PFSK-1 (cell line): ENCODE measurements around the gene LYPLAL1.

Experiments
- FOXP2 ChIP-seq: optimal IDR thresholded peaks from 2 replicates; pipeline ENCODE3; 2011; ENCODE audit warnings: borderline replicate concordance, control low read depth, inconsistent platforms; ENCODE audit not compliant: insufficient read depth; ENCODE audit errors: extremely low read length, extremely low read depth
- POLR2AphosphoS5 ChIP-seq: IDR thresholded peaks from 2 replicates; pipeline ENCODE4 v1.6.1; 2012; ENCODE audit warnings: low read depth, mild to moderate bottlenecking, control low read depth, low read length, moderate library complexity
- SIN3A ChIP-seq: IDR thresholded peaks from 2 replicates; pipeline ENCODE4 v1.6.1; 2012; ENCODE audit warnings: mild to moderate bottlenecking, low read length, moderate library complexity, borderline replicate concordance; ENCODE audit not compliant: insufficient read depth
- TAF1 ChIP-seq: IDR thresholded peaks from 2 replicates; pipeline ENCODE4 v1.6.1; 2012; ENCODE audit warnings: low read length, control low read depth, borderline replicate concordance; ENCODE audit not compliant: insufficient read depth
- TF ChIP-seq, protein P1 (sequence below), 2 experiments: IDR thresholded peaks; 2 replicates each; pipeline versions ENCODE4 v1.6.1 to v1.8.0; 2011 to 2012; ENCODE audit warnings: low read depth in 2 of 2, low read length in 2 of 2, control low read depth in 1 of 2, inconsistent platforms in 1 of 2, mild to moderate bottlenecking in 1 of 2, moderate library complexity in 1 of 2; ENCODE audit not compliant: insufficient read depth in 1 of 2

LYPLAL1 gene

DNA sequence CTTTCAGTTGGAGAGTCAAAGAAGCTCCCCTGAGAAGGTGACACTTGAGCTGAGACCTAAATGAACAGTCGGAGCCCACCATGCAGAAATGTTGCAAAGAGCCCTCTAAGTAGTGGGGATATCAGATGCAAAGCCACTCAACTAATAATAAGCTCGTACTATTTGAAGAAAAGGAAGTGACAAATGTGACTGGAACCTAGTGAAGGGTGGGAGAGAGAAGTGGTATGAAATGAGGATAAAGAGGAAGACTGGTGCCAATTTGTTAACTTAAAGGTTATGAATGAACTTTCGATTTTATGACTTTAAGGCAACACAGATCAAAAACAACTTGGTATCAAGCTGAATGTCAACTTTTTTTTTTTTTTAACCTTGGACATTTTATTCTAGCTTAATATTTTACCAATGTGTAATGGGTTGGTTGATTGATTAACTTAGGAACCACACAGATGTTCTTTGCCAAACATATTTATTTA is 14.7 kb downstream of the LYPLAL1 start:
- TF ChIP-seq, protein P1, sequence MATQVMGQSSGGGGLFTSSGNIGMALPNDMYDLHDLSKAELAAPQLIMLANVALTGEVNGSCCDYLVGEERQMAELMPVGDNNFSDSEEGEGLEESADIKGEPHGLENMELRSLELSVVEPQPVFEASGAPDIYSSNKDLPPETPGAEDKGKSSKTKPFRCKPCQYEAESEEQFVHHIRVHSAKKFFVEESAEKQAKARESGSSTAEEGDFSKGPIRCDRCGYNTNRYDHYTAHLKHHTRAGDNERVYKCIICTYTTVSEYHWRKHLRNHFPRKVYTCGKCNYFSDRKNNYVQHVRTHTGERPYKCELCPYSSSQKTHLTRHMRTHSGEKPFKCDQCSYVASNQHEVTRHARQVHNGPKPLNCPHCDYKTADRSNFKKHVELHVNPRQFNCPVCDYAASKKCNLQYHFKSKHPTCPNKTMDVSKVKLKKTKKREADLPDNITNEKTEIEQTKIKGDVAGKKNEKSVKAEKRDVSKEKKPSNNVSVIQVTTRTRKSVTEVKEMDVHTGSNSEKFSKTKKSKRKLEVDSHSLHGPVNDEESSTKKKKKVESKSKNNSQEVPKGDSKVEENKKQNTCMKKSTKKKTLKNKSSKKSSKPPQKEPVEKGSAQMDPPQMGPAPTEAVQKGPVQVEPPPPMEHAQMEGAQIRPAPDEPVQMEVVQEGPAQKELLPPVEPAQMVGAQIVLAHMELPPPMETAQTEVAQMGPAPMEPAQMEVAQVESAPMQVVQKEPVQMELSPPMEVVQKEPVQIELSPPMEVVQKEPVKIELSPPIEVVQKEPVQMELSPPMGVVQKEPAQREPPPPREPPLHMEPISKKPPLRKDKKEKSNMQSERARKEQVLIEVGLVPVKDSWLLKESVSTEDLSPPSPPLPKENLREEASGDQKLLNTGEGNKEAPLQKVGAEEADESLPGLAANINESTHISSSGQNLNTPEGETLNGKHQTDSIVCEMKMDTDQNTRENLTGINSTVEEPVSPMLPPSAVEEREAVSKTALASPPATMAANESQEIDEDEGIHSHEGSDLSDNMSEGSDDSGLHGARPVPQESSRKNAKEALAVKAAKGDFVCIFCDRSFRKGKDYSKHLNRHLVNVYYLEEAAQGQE (IDR thresholded peaks at IDR 0.05; ENCODE audit: insufficient read depth in 1 of 2, low read depth in 2 of 2, low read length in 2 of 2), result no peak
- no peak for TF ChIP-seq SIN3A
- TF ChIP-seq TAF1, result no peak
- TF ChIP-seq FOXP2, result no peak
- TF ChIP-seq POLR2AphosphoS5, result no peak

DNA sequence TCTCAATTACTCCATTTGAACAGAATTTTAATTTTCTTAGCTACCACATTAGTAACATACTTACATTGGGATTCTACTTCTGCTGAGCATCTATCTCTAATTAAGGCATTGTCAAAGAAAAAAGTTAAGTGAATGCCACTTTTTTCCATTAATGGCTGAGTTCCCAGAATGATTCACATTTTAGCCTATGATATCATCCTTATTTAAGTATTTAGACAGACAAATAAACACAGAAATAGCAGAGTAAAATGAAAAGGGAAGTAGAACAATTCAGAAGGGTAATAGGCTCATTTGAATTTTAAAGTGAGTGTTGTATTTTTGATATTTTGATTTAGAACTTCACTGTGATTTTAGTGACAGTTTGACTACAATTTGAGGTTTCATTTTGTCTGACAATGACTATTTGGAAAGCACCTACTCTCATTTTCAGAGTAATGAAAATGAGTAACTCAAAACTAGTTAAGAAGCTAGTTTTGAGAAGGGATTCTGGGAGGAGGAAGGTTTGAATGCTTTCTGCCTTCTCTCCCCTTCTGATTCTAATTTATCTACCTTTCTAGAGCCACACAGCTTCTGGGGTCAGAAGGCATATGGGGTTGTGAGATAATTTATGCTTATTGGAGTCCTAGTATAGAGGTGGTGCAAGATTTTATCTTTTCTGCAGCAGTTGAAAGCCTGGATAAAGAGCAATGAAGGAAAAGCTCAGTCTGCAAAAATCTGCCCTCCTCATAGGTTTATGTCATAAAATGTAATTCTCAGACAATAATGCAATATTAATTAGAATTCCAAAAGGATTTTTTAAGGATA is 15.5 kb downstream of the LYPLAL1 start:
- no peak for TF ChIP-seq TAF1
- TF ChIP-seq, protein P1 (IDR thresholded peaks at IDR 0.05; ENCODE audit: insufficient read depth in 1 of 2, low read depth in 2 of 2, low read length in 2 of 2), result no peak
- TF ChIP-seq FOXP2, result no peak
- no peak for TF ChIP-seq SIN3A
- no peak for TF ChIP-seq POLR2AphosphoS5

DNA sequence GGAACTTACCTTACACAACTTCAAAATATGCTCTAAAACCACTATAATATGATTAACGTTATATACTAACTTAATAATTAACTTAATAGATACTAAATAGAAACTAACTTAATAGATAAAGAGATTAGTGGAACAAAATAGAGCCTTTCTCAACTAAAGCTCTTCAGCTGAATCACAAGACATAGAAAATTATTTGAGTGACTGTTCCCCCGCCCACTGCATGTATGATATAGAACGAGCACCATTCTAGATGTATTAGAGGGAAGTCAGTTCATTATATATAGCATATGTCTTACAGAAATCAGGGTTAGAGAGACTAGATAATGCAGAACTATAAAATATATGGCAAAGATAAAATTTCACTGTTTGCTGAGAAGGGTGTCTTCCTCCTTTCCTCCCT is 16.3 kb downstream of the LYPLAL1 start:
- TF ChIP-seq TAF1 (no peak), SIN3A (no peak), POLR2AphosphoS5 (no peak), FOXP2 (no peak)
- TF ChIP-seq, protein P1 (IDR thresholded peaks at IDR 0.05; ENCODE audit: insufficient read depth in 1 of 2, low read depth in 2 of 2, low read length in 2 of 2), result no peak

DNA sequence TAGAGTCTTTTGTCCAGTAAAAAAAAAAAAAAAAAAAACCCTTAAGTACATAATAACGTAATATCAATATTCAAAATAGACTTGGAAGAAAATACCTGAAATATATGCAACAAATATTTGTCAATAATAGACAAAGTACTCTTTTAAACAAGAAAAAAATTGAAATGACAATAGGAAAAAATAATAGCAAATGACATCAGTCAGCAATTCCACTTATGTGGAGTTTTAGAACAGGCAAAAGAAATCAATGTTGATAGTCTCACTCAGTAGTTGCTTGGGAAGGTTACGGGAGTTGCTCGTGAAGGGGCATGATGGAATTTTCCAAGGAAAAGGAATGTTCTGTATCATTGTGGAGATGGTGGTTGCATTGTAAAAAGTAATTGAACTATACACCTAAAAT is 16.9 kb downstream of the LYPLAL1 start:
- TF ChIP-seq, protein P1 (IDR thresholded peaks at IDR 0.05; ENCODE audit: insufficient read depth in 1 of 2, low read depth in 2 of 2, low read length in 2 of 2), result no peak
- no peak for TF ChIP-seq FOXP2
- TF ChIP-seq POLR2AphosphoS5, result no peak
- TF ChIP-seq TAF1, result no peak

DNA sequence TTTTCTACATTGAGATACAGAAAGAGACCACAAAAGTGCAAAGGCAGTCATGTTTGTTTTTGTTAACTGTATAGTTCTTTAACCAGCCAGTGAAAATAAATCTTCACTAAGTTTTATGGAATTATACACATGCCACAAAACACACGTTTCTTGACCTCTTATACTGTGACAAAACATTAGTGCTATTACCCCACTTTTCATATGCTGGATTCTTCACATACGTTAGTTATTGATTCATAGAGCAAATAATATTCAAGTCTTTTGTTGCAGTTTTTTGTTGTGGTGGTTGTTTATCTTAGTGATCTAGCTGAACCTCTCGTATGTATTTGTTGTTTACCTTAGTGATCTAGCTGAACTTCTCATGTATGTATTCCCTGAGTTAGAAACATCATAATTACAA is 28.0 kb downstream of the LYPLAL1 start:
- TF ChIP-seq, protein P1 (IDR thresholded peaks at IDR 0.05; ENCODE audit: insufficient read depth in 1 of 2, low read depth in 2 of 2, low read length in 2 of 2), result no peak
- TF ChIP-seq POLR2AphosphoS5, result no peak
- no peak for TF ChIP-seq FOXP2
- TF ChIP-seq SIN3A, result no peak
- no peak for TF ChIP-seq TAF1
